Measurements from ENCODE around the gene CCDC183. TPM values are rescaled to one million over a fixed set of nuclear protein-coding genes. Genes with fewer than 3 reads are reported as not detected.

CCDC183 gene
- total and polyA plus RNA-seq, 2 donors from 2014 or later, result 0.88 to 3.1 TPM

- H3K27me3 ChIP-seq (ENCODE audit: control insufficient read depth, insufficient read depth, low read length), result no peaks in the 10 kb centered on the region
- DNase-seq, result no peak
- H3K9ac ChIP-seq (ENCODE audit: low read length in 3 of 3), result no peak overlapping the region
- intact Hi-C loops (cut with DNase I), result no loop called here
- peaks cover 0 to 15% (median 0%) of the 10 kb centered on the region in 3 donors for H3K9me3 ChIP-seq (ENCODE audit: control insufficient read depth in 2 of 3, insufficient read depth in 1 of 3, low read length in 3 of 3)
- no peak overlapping the region for H3K27ac ChIP-seq (ENCODE audit: low read depth in 2 of 2, low read length in 2 of 2)
- TF ChIP-seq, protein P1, sequence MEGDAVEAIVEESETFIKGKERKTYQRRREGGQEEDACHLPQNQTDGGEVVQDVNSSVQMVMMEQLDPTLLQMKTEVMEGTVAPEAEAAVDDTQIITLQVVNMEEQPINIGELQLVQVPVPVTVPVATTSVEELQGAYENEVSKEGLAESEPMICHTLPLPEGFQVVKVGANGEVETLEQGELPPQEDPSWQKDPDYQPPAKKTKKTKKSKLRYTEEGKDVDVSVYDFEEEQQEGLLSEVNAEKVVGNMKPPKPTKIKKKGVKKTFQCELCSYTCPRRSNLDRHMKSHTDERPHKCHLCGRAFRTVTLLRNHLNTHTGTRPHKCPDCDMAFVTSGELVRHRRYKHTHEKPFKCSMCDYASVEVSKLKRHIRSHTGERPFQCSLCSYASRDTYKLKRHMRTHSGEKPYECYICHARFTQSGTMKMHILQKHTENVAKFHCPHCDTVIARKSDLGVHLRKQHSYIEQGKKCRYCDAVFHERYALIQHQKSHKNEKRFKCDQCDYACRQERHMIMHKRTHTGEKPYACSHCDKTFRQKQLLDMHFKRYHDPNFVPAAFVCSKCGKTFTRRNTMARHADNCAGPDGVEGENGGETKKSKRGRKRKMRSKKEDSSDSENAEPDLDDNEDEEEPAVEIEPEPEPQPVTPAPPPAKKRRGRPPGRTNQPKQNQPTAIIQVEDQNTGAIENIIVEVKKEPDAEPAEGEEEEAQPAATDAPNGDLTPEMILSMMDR (IDR thresholded peaks at IDR 0.05; ENCODE audit: borderline replicate concordance, extremely low read depth, insufficient read depth), result no peak
- no peak for FAIRE-seq
- H3K36me3 ChIP-seq (ENCODE audit: control insufficient read depth in 2 of 3, insufficient read depth in 3 of 3, low read length in 3 of 3), result no peaks in the 10 kb centered on the region
- no peaks in the 10 kb centered on the region for H3K4me1 ChIP-seq (ENCODE audit: control insufficient read depth in 2 of 3, insufficient read depth in 2 of 3, low read depth in 1 of 3, low read length in 3 of 3)
- H3K4me3 ChIP-seq (ENCODE audit: low read length in 3 of 3), result no peak overlapping the region
These were observed 44.9 kb upstream of the CCDC183 start for GRCh38 chr9:136751244-136751643.

- TF ChIP-seq, protein P1 (IDR thresholded peaks at IDR 0.05; ENCODE audit: borderline replicate concordance, extremely low read depth, insufficient read depth), result no peak
- Histone ChIP-seq H3K4me1 (ENCODE audit: control insufficient read depth in 2 of 3, insufficient read depth in 2 of 3, low read depth in 1 of 3, low read length in 3 of 3) (no peaks in the 10 kb centered on the region), H3K36me3 (ENCODE audit: control insufficient read depth in 2 of 3, insufficient read depth in 3 of 3, low read length in 3 of 3) (no peaks in the 10 kb centered on the region), H3K4me3 (ENCODE audit: low read length in 3 of 3) (no peak overlapping the region), H3K9ac (ENCODE audit: low read length in 3 of 3) (no peak overlapping the region), H3K9me3 (ENCODE audit: control insufficient read depth in 2 of 3, insufficient read depth in 1 of 3, low read length in 3 of 3) (peaks cover 0 to 16% (median 0%) of the 10 kb centered on the region in 3 donors), H3K27ac (ENCODE audit: low read depth in 2 of 2, low read length in 2 of 2) (no peak overlapping the region), H3K27me3 (ENCODE audit: control insufficient read depth, insufficient read depth, low read length) (no peaks in the 10 kb centered on the region)
- FAIRE-seq, result no peak
- intact Hi-C loops (cut with DNase I), result no loop called here
- DNase-seq, result no peak
These were observed 44.3 kb upstream of the CCDC183 start for GRCh38 chr9:136751814-136752213.

- Histone ChIP-seq H3K4me1 (ENCODE audit: control insufficient read depth in 2 of 3, insufficient read depth in 2 of 3, low read depth in 1 of 3, low read length in 3 of 3) (no peaks in the 10 kb centered on the region), H3K9ac (ENCODE audit: low read length in 3 of 3) (no peak overlapping the region), H3K9me3 (ENCODE audit: control insufficient read depth in 2 of 3, insufficient read depth in 1 of 3, low read length in 3 of 3) (peaks cover 0 to 16% (median 0%) of the 10 kb centered on the region in 3 donors), H3K27me3 (ENCODE audit: control insufficient read depth, insufficient read depth, low read length) (no peaks in the 10 kb centered on the region), H3K27ac (ENCODE audit: low read depth in 2 of 2, low read length in 2 of 2) (no peak overlapping the region), H3K4me3 (ENCODE audit: low read length in 3 of 3) (no peak overlapping the region), H3K36me3 (ENCODE audit: control insufficient read depth in 2 of 3, insufficient read depth in 3 of 3, low read length in 3 of 3) (no peaks in the 10 kb centered on the region)
- TF ChIP-seq, protein P1 (IDR thresholded peaks at IDR 0.05; ENCODE audit: borderline replicate concordance, extremely low read depth, insufficient read depth), result no peak
- intact Hi-C loops (cut with DNase I), result no loop called here
- DNase-seq (peak in 1 of 5 donors; percentile 68), FAIRE-seq (no peak)
These were observed 42.6 kb upstream of the CCDC183 start for GRCh38 chr9:136753371-136754058.

Data from kidney (tissue), 14 donors.